ENCODE data around the gene PDC.

DNA sequence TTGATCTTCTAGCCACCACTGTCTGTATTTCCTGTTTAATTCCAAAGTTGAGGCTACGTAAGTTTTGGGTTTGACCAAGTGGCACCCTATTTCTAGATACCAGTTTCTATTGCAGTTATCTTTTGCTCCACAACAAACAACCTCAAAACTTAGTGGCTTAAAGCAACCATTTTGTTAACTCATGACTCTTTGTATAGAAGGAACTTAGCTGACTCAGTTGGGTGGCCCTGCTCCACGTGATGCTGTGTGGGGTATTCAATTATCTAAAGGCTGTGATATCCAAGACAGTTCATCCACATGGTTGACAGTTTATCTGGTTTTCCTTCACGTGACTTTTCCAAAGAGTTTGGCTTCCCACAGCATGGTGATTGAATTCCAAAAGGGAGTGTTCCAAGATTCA is 34.8 kb downstream of the PDC start:
- TF ChIP-seq EZH2 (IDR thresholded peaks at IDR 0.05; ENCODE audit: low read depth) = no peak
- TF ChIP-seq, protein P1, sequence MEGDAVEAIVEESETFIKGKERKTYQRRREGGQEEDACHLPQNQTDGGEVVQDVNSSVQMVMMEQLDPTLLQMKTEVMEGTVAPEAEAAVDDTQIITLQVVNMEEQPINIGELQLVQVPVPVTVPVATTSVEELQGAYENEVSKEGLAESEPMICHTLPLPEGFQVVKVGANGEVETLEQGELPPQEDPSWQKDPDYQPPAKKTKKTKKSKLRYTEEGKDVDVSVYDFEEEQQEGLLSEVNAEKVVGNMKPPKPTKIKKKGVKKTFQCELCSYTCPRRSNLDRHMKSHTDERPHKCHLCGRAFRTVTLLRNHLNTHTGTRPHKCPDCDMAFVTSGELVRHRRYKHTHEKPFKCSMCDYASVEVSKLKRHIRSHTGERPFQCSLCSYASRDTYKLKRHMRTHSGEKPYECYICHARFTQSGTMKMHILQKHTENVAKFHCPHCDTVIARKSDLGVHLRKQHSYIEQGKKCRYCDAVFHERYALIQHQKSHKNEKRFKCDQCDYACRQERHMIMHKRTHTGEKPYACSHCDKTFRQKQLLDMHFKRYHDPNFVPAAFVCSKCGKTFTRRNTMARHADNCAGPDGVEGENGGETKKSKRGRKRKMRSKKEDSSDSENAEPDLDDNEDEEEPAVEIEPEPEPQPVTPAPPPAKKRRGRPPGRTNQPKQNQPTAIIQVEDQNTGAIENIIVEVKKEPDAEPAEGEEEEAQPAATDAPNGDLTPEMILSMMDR (conservative IDR thresholded peaks at IDR 0.05) = no peak
